ENCODE data around the gene OSBPL8. TPM values are rescaled to one million over a fixed set of nuclear protein-coding genes. Genes with fewer than 3 reads are reported as not detected.

Gene OSBPL8
- total RNA-seq (153 TPM), polyA plus RNA-seq (24.4 TPM)

- H3K4me1 ChIP-seq (ENCODE audit: insufficient read depth) = no peaks in the 10 kb centered on the region
- H3K36me3 ChIP-seq (ENCODE audit: insufficient read depth) = no peaks in the 10 kb centered on the region
- H3K4me3 ChIP-seq (ENCODE audit: low read depth, low read length) = peak within 1 kb of the TSS; percentile 84
- WGBS = under 1% methylated on average over 76 of the region's 76 CpGs
- DNase-seq (ENCODE audit: extremely low spot score) = peak; percentile 83
- peak within 1 kb of the TSS; percentile 96 for H3K27ac ChIP-seq (ENCODE audit: low read depth)
Observed at GRCh38 chr12:76559400-76560085, at the start of gene OSBPL8. TSS of gene OSBPL8 (minus strand) at chr12:76559771. CDS start at chr12:76487551, 72,220 bp downstream.

GRCh38 chr12:76608070-76608469 lies 48.5 kb upstream of the OSBPL8 start:
- 93% methylated on average over 11 of the region's 11 CpGs for WGBS
- no peak overlapping the region for H3K4me3 ChIP-seq (ENCODE audit: low read depth, low read length)
- DNase-seq (ENCODE audit: extremely low spot score) = no peak

GRCh38 chr12:76595056-76595455 lies 35.5 kb upstream of the OSBPL8 start:
- H3K4me1 ChIP-seq (ENCODE audit: insufficient read depth) = no peaks in the 10 kb centered on the region
- no peak overlapping the region for H3K4me3 ChIP-seq (ENCODE audit: low read depth, low read length)
- 94% methylated on average over 2 of the region's 2 CpGs for WGBS
- H3K36me3 ChIP-seq (ENCODE audit: insufficient read depth) = no peaks in the 10 kb centered on the region
- H3K27ac ChIP-seq (ENCODE audit: low read depth) = no peak overlapping the region
- no peak for DNase-seq (ENCODE audit: extremely low spot score)

More at GRCh38 chr12:76608070-76608469, 48.5 kb upstream of the OSBPL8 start:
- Histone ChIP-seq H3K4me1 (ENCODE audit: insufficient read depth) (no peaks in the 10 kb centered on the region), H3K36me3 (ENCODE audit: insufficient read depth) (no peaks in the 10 kb centered on the region), H3K27ac (ENCODE audit: low read depth) (no peak overlapping the region)

GRCh38 chr12:76591476-76591875 lies 31.9 kb upstream of the OSBPL8 start:
- Histone ChIP-seq H3K36me3 (ENCODE audit: insufficient read depth) (no peaks in the 10 kb centered on the region), H3K27ac (ENCODE audit: low read depth) (no peak overlapping the region), H3K4me3 (ENCODE audit: low read depth, low read length) (no peak overlapping the region), H3K4me1 (ENCODE audit: insufficient read depth) (no peaks in the 10 kb centered on the region)
- DNase-seq (ENCODE audit: extremely low spot score) = no peak

- 91% methylated on average over 3 of the region's 3 CpGs for WGBS
- Histone ChIP-seq H3K36me3 (ENCODE audit: insufficient read depth) (no peaks in the 10 kb centered on the region), H3K4me3 (ENCODE audit: low read depth, low read length) (no peak overlapping the region), H3K4me1 (ENCODE audit: insufficient read depth) (no peaks in the 10 kb centered on the region), H3K27ac (ENCODE audit: low read depth) (no peak overlapping the region)
- DNase-seq (ENCODE audit: extremely low spot score) = no peak
Observed at GRCh38 chr12:76590131-76590530, 30.6 kb upstream of the OSBPL8 start.

GRCh38 chr12:76588881-76589565 lies 29.5 kb upstream of the OSBPL8 start:
- Histone ChIP-seq H3K4me3 (ENCODE audit: low read depth, low read length) (no peak overlapping the region), H3K27ac (ENCODE audit: low read depth) (peak overlapping the region; percentile 10), H3K36me3 (ENCODE audit: insufficient read depth) (no peaks in the 10 kb centered on the region), H3K4me1 (ENCODE audit: insufficient read depth) (no peaks in the 10 kb centered on the region)
- DNase-seq (ENCODE audit: extremely low spot score) = no peak

- no peak overlapping the region for H3K27ac ChIP-seq (ENCODE audit: low read depth)
Observed at GRCh38 chr12:76587428-76588178, 28.0 kb upstream of the OSBPL8 start.

GRCh38 chr12:76586764-76587395 lies 27.3 kb upstream of the OSBPL8 start:
- Histone ChIP-seq H3K36me3 (ENCODE audit: insufficient read depth) (no peaks in the 10 kb centered on the region), H3K4me3 (ENCODE audit: low read depth, low read length) (no peak overlapping the region), H3K27ac (ENCODE audit: low read depth) (no peak overlapping the region), H3K4me1 (ENCODE audit: insufficient read depth) (no peaks in the 10 kb centered on the region)
- 76% methylated on average over 3 of the region's 3 CpGs for WGBS
- no peak for DNase-seq (ENCODE audit: extremely low spot score)

More at GRCh38 chr12:76587428-76588178, 28.0 kb upstream of the OSBPL8 start:
- H3K4me1 ChIP-seq (ENCODE audit: insufficient read depth) = no peaks in the 10 kb centered on the region
- H3K4me3 ChIP-seq (ENCODE audit: low read depth, low read length) = no peak overlapping the region
- no peaks in the 10 kb centered on the region for H3K36me3 ChIP-seq (ENCODE audit: insufficient read depth)
- no peak for DNase-seq (ENCODE audit: extremely low spot score)
- 81% methylated on average over 3 of the region's 3 CpGs for WGBS

GRCh38 chr12:76583301-76583700 lies 23.7 kb upstream of the OSBPL8 start:
- 85% methylated on average over 3 of the region's 3 CpGs for WGBS

GRCh38 chr12:76573840-76574373 lies 14.3 kb upstream of the OSBPL8 start:
- no peak for DNase-seq (ENCODE audit: extremely low spot score)
- Histone ChIP-seq H3K27ac (ENCODE audit: low read depth) (no peak overlapping the region), H3K36me3 (ENCODE audit: insufficient read depth) (no peaks in the 10 kb centered on the region), H3K4me1 (ENCODE audit: insufficient read depth) (no peaks in the 10 kb centered on the region), H3K4me3 (ENCODE audit: low read depth, low read length) (no peak overlapping the region)
- WGBS = 100% methylated on average over 1 of the region's 1 CpG

More at GRCh38 chr12:76583301-76583700, 23.7 kb upstream of the OSBPL8 start:
- Histone ChIP-seq H3K27ac (ENCODE audit: low read depth) (no peak overlapping the region), H3K4me1 (ENCODE audit: insufficient read depth) (no peaks in the 10 kb centered on the region), H3K4me3 (ENCODE audit: low read depth, low read length) (no peak overlapping the region), H3K36me3 (ENCODE audit: insufficient read depth) (no peaks in the 10 kb centered on the region)
- DNase-seq (ENCODE audit: extremely low spot score) = no peak

- no peak overlapping the region for H3K4me3 ChIP-seq (ENCODE audit: low read depth, low read length)
- H3K36me3 ChIP-seq (ENCODE audit: insufficient read depth) = no peaks in the 10 kb centered on the region
- H3K4me1 ChIP-seq (ENCODE audit: insufficient read depth) = no peaks in the 10 kb centered on the region
- H3K27ac ChIP-seq (ENCODE audit: low read depth) = no peak overlapping the region
- DNase-seq (ENCODE audit: extremely low spot score) = no peak
- WGBS = 81% methylated on average over 3 of the region's 3 CpGs
Observed at GRCh38 chr12:76571256-76571655, 11.7 kb upstream of the OSBPL8 start.

GRCh38 chr12:76569685-76570604 lies 10.4 kb upstream of the OSBPL8 start:
- no peaks in the 10 kb centered on the region for H3K36me3 ChIP-seq (ENCODE audit: insufficient read depth)
- 51% methylated on average over 4 of the region's 4 CpGs for WGBS
- H3K4me1 ChIP-seq (ENCODE audit: insufficient read depth) = no peaks in the 10 kb centered on the region
- H3K4me3 ChIP-seq (ENCODE audit: low read depth, low read length) = no peak overlapping the region
- DNase-seq (ENCODE audit: extremely low spot score) = no peak
- H3K27ac ChIP-seq (ENCODE audit: low read depth) = no peak overlapping the region

All from urinary bladder (tissue), 4 donors.